Neural cell (in vitro differentiated cells): ENCODE measurements around the gene MADCAM1.

Source experiments
- EP300 ChIP-seq: fragments of 450-650 bp; conservative IDR thresholded peaks from 2 replicates; pipeline ENCODE4 v1.6.1; 2014; ENCODE audit warnings: antibody characterized with exemption, mild to moderate bottlenecking, moderate library complexity; ENCODE audit not compliant: poor library complexity, severe bottlenecking
- EZH2 ChIP-seq: fragments of 200-600, 300-800 bp; shearing (Covaris generic), sonication (generic); IDR thresholded peaks from 2 replicates; pipeline ENCODE4 v1.6.1; 2014; ENCODE audit warnings: antibody characterized with exemption, low read length, borderline replicate concordance, mild to moderate bottlenecking; ENCODE audit not compliant: insufficient read depth, poor library complexity, severe bottlenecking
- TF ChIP-seq, protein P1 (sequence below): IDR thresholded peaks from 2 replicates; pipeline ENCODE4 v1.6.1; 2012; ENCODE audit warnings: borderline replicate concordance
- TF ChIP-seq, protein P2 (sequence below): fragments of 450-650 bp; IDR thresholded peaks from 2 replicates; pipeline ENCODE4 v1.5.1; 2014; ENCODE audit warnings: antibody characterized with exemption, mild to moderate bottlenecking, moderate library complexity; ENCODE audit not compliant: poor library complexity, severe bottlenecking

DNA sequence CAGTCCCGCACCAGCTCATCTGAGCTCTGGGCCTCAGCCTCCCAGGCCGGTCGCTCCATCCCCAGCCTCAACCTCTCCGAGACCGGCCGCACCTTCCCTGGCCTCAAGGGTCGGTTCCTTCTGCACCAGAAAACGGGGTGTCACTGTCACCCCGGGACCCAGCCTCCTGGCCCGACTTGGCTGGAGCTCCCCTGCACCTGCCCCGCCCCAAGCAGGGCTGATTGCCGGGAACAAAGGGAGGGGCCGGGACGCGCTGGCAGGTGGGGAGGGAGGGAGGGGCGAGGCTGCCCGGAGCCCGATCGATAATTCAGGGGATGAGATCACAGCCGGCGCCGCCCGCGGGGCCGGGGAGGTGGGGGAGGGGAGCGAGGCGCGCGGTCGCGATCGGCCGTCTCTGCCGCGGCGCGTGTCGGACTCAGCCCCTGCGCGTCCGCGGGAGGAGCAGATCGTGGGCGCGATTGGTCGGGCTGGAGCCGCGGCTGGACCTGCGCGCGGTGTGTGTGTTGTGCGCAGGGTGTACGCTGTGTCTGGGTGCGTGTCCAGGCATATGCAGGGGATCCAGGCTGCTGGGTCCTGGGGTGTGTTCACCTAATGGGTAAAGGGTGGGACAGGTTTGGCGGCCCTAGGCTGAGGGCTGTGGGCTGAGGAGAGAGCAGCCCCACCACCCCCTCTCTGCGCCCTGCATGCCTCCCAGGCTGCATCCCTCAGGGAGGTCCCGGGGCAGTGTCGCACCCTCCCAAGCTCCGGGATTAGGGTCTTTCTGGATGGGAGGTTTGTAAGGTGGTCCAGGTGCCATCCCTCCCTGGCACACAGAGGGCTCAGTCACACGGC lies 34.4 kb upstream of the MADCAM1 start:
- TF ChIP-seq, protein P1, sequence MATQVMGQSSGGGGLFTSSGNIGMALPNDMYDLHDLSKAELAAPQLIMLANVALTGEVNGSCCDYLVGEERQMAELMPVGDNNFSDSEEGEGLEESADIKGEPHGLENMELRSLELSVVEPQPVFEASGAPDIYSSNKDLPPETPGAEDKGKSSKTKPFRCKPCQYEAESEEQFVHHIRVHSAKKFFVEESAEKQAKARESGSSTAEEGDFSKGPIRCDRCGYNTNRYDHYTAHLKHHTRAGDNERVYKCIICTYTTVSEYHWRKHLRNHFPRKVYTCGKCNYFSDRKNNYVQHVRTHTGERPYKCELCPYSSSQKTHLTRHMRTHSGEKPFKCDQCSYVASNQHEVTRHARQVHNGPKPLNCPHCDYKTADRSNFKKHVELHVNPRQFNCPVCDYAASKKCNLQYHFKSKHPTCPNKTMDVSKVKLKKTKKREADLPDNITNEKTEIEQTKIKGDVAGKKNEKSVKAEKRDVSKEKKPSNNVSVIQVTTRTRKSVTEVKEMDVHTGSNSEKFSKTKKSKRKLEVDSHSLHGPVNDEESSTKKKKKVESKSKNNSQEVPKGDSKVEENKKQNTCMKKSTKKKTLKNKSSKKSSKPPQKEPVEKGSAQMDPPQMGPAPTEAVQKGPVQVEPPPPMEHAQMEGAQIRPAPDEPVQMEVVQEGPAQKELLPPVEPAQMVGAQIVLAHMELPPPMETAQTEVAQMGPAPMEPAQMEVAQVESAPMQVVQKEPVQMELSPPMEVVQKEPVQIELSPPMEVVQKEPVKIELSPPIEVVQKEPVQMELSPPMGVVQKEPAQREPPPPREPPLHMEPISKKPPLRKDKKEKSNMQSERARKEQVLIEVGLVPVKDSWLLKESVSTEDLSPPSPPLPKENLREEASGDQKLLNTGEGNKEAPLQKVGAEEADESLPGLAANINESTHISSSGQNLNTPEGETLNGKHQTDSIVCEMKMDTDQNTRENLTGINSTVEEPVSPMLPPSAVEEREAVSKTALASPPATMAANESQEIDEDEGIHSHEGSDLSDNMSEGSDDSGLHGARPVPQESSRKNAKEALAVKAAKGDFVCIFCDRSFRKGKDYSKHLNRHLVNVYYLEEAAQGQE, result no peak
- TF ChIP-seq, protein P2, sequence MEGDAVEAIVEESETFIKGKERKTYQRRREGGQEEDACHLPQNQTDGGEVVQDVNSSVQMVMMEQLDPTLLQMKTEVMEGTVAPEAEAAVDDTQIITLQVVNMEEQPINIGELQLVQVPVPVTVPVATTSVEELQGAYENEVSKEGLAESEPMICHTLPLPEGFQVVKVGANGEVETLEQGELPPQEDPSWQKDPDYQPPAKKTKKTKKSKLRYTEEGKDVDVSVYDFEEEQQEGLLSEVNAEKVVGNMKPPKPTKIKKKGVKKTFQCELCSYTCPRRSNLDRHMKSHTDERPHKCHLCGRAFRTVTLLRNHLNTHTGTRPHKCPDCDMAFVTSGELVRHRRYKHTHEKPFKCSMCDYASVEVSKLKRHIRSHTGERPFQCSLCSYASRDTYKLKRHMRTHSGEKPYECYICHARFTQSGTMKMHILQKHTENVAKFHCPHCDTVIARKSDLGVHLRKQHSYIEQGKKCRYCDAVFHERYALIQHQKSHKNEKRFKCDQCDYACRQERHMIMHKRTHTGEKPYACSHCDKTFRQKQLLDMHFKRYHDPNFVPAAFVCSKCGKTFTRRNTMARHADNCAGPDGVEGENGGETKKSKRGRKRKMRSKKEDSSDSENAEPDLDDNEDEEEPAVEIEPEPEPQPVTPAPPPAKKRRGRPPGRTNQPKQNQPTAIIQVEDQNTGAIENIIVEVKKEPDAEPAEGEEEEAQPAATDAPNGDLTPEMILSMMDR, result no peak
- TF ChIP-seq EP300 (no peak), EZH2 (no peak)
